ENCODE results near the gene LRRK2.
A peak's percentile ranks its signal among the peaks of the same experiment; 100 is the strongest.

The LRRK2 gene

GRCh38 chr12:40212566-40212965, 12.2 kb upstream of the LRRK2 start:
- Histone ChIP-seq H3K36me3 (ENCODE audit: control insufficient read depth, insufficient read depth, low read length) (no peaks in the 10 kb centered on the region), H3K4me3 (ENCODE audit: low read length) (no peak overlapping the region), H3K4me1 (ENCODE audit: control insufficient read depth, insufficient read depth, low read length) (no peaks in the 10 kb centered on the region), H3K9me3 (ENCODE audit: control insufficient read depth, insufficient read depth, low read length) (no peaks in the 10 kb centered on the region), H3K27me3 (ENCODE audit: control insufficient read depth, insufficient read depth, low read length) (no peaks in the 10 kb centered on the region), H3K27ac (ENCODE audit: low read length) (no peak overlapping the region)
- DNase-seq (ENCODE audit: low read depth, low spot score), result no peak
- WGBS (ENCODE audit: insufficient coverage, insufficient read length), result no CpG with 5 or more reads among the region's 2 CpGs

GRCh38 chr12:40215982-40216381, 8.8 kb upstream of the LRRK2 start:
- Histone ChIP-seq H3K27ac (ENCODE audit: low read length) (no peak overlapping the region), H3K27me3 (ENCODE audit: control insufficient read depth, insufficient read depth, low read length) (no peaks in the 10 kb centered on the region), H3K36me3 (ENCODE audit: control insufficient read depth, insufficient read depth, low read length) (no peaks in the 10 kb centered on the region), H3K4me3 (ENCODE audit: low read length) (no peak overlapping the region), H3K4me1 (ENCODE audit: control insufficient read depth, insufficient read depth, low read length) (no peaks in the 10 kb centered on the region), H3K9me3 (ENCODE audit: control insufficient read depth, insufficient read depth, low read length) (no peaks in the 10 kb centered on the region)
- DNase-seq (ENCODE audit: low read depth, low spot score), result no peak
- no CpG with 5 or more reads among the region's 1 CpG for WGBS (ENCODE audit: insufficient coverage, insufficient read length)

GRCh38 chr12:40216516-40217288, 8.1 kb upstream of the LRRK2 start:
- Histone ChIP-seq H3K27me3 (ENCODE audit: control insufficient read depth, insufficient read depth, low read length) (no peaks in the 10 kb centered on the region), H3K27ac (ENCODE audit: low read length) (no peak overlapping the region)

GRCh38 chr12:40219760-40220159, 5.0 kb upstream of the LRRK2 start:
- H3K27ac ChIP-seq (ENCODE audit: low read length), result no peak overlapping the region
- no peaks in the 10 kb centered on the region for H3K9me3 ChIP-seq (ENCODE audit: control insufficient read depth, insufficient read depth, low read length)
- no peak overlapping the region for H3K4me3 ChIP-seq (ENCODE audit: low read length)
- H3K36me3 ChIP-seq (ENCODE audit: control insufficient read depth, insufficient read depth, low read length), result no peaks in the 10 kb centered on the region
- peaks cover 2% of the 10 kb centered on the region; the same call in 1 of the 2 replicates for H3K27me3 ChIP-seq (ENCODE audit: control insufficient read depth, insufficient read depth, low read length)
- no peaks in the 10 kb centered on the region for H3K4me1 ChIP-seq (ENCODE audit: control insufficient read depth, insufficient read depth, low read length)
- DNase-seq (ENCODE audit: low read depth, low spot score), result no peak

More at GRCh38 chr12:40216516-40217288, 8.1 kb upstream of the LRRK2 start:
- no peaks in the 10 kb centered on the region for H3K36me3 ChIP-seq (ENCODE audit: control insufficient read depth, insufficient read depth, low read length)
- H3K4me3 ChIP-seq (ENCODE audit: low read length), result no peak overlapping the region
- H3K4me1 ChIP-seq (ENCODE audit: control insufficient read depth, insufficient read depth, low read length), result no peaks in the 10 kb centered on the region
- DNase-seq (ENCODE audit: low read depth, low spot score), result no peak
- no peaks in the 10 kb centered on the region for H3K9me3 ChIP-seq (ENCODE audit: control insufficient read depth, insufficient read depth, low read length)

- Histone ChIP-seq H3K27ac (ENCODE audit: low read length) (no peak overlapping the region), H3K4me1 (ENCODE audit: control insufficient read depth, insufficient read depth, low read length) (no peaks in the 10 kb centered on the region), H3K4me3 (ENCODE audit: low read length) (no peak overlapping the region), H3K36me3 (ENCODE audit: control insufficient read depth, insufficient read depth, low read length) (no peaks in the 10 kb centered on the region), H3K9me3 (ENCODE audit: control insufficient read depth, insufficient read depth, low read length) (no peaks in the 10 kb centered on the region), H3K27me3 (ENCODE audit: control insufficient read depth, insufficient read depth, low read length) (peaks cover 7% of the 10 kb centered on the region; the same call in 1 of the 2 replicates)
- no CpG with 5 or more reads among the region's 2 CpGs for WGBS (ENCODE audit: insufficient coverage, insufficient read length)
- no peak for DNase-seq (ENCODE audit: low read depth, low spot score)
Observed at GRCh38 chr12:40222247-40222646, 2.5 kb upstream of the LRRK2 start.

- no peaks in the 10 kb centered on the region for H3K4me1 ChIP-seq (ENCODE audit: control insufficient read depth, insufficient read depth, low read length)
- no peak for DNase-seq (ENCODE audit: low read depth, low spot score)
- H3K4me3 ChIP-seq (ENCODE audit: low read length), result no peak overlapping the region
- no peaks in the 10 kb centered on the region for H3K36me3 ChIP-seq (ENCODE audit: control insufficient read depth, insufficient read depth, low read length)
- H3K27me3 ChIP-seq (ENCODE audit: control insufficient read depth, insufficient read depth, low read length), result peaks cover 7% of the 10 kb centered on the region; the same call in 1 of the 2 replicates
- H3K9me3 ChIP-seq (ENCODE audit: control insufficient read depth, insufficient read depth, low read length), result no peaks in the 10 kb centered on the region
- H3K27ac ChIP-seq (ENCODE audit: low read length), result no peak overlapping the region
Observed at GRCh38 chr12:40223646-40224045, 1.2 kb upstream of the LRRK2 start.

GRCh38 chr12:40225337-40225983, 663 bp downstream of the LRRK2 start:
- Histone ChIP-seq H3K27ac (ENCODE audit: low read length) (no peak overlapping the region), H3K36me3 (ENCODE audit: control insufficient read depth, insufficient read depth, low read length) (no peaks in the 10 kb centered on the region), H3K27me3 (ENCODE audit: control insufficient read depth, insufficient read depth, low read length) (peaks cover 7% of the 10 kb centered on the region; the same call in 1 of the 2 replicates), H3K9me3 (ENCODE audit: control insufficient read depth, insufficient read depth, low read length) (no peaks in the 10 kb centered on the region), H3K4me1 (ENCODE audit: control insufficient read depth, insufficient read depth, low read length) (no peaks in the 10 kb centered on the region), H3K4me3 (ENCODE audit: low read length) (peak overlapping the region; percentile 50; the same call in 1 of the 2 replicates)
- DNase-seq (ENCODE audit: low read depth, low spot score), result no peak
- no CpG with 5 or more reads among the region's 12 CpGs for WGBS (ENCODE audit: insufficient coverage, insufficient read length)

GRCh38 chr12:40225984-40226602, 1.3 kb downstream of the LRRK2 start:
- peaks cover 7% of the 10 kb centered on the region; the same call in 1 of the 2 replicates for H3K27me3 ChIP-seq (ENCODE audit: control insufficient read depth, insufficient read depth, low read length)
- no CpG with 5 or more reads among the region's 1 CpG for WGBS (ENCODE audit: insufficient coverage, insufficient read length)
- no peaks in the 10 kb centered on the region for H3K4me1 ChIP-seq (ENCODE audit: control insufficient read depth, insufficient read depth, low read length)
- no peak for DNase-seq (ENCODE audit: low read depth, low spot score)
- no peak overlapping the region for H3K4me3 ChIP-seq (ENCODE audit: low read length)
- H3K9me3 ChIP-seq (ENCODE audit: control insufficient read depth, insufficient read depth, low read length), result no peaks in the 10 kb centered on the region
- no peak overlapping the region for H3K27ac ChIP-seq (ENCODE audit: low read length)
- H3K36me3 ChIP-seq (ENCODE audit: control insufficient read depth, insufficient read depth, low read length), result no peaks in the 10 kb centered on the region

GRCh38 chr12:40226705-40227104, 1.9 kb downstream of the LRRK2 start:
- Histone ChIP-seq H3K27ac (ENCODE audit: low read length) (no peak overlapping the region), H3K36me3 (ENCODE audit: control insufficient read depth, insufficient read depth, low read length) (no peaks in the 10 kb centered on the region), H3K9me3 (ENCODE audit: control insufficient read depth, insufficient read depth, low read length) (no peaks in the 10 kb centered on the region), H3K27me3 (ENCODE audit: control insufficient read depth, insufficient read depth, low read length) (peaks cover 7% of the 10 kb centered on the region; the same call in 1 of the 2 replicates), H3K4me3 (ENCODE audit: low read length) (no peak overlapping the region), H3K4me1 (ENCODE audit: control insufficient read depth, insufficient read depth, low read length) (no peaks in the 10 kb centered on the region)
- no peak for DNase-seq (ENCODE audit: low read depth, low spot score)
- WGBS (ENCODE audit: insufficient coverage, insufficient read length), result no CpG with 5 or more reads among the region's 4 CpGs

- no peaks in the 10 kb centered on the region for H3K4me1 ChIP-seq (ENCODE audit: control insufficient read depth, insufficient read depth, low read length)
- no peak overlapping the region for H3K4me3 ChIP-seq (ENCODE audit: low read length)
- no peaks in the 10 kb centered on the region for H3K9me3 ChIP-seq (ENCODE audit: control insufficient read depth, insufficient read depth, low read length)
- no peaks in the 10 kb centered on the region for H3K36me3 ChIP-seq (ENCODE audit: control insufficient read depth, insufficient read depth, low read length)
- H3K27me3 ChIP-seq (ENCODE audit: control insufficient read depth, insufficient read depth, low read length), result peaks cover 7% of the 10 kb centered on the region; the same call in 1 of the 2 replicates
- WGBS (ENCODE audit: insufficient coverage, insufficient read length), result no CpG with 5 or more reads among the region's 1 CpG
- H3K27ac ChIP-seq (ENCODE audit: low read length), result no peak overlapping the region
- DNase-seq (ENCODE audit: low read depth, low spot score), result no peak
Observed at GRCh38 chr12:40227447-40227846, 2.6 kb downstream of the LRRK2 start.

All from iPS DF 6.9 (cell line).